HFFc6 (cell line): Measurements from ENCODE around the gene TMEM132D. TPM values are rescaled to one million over a fixed set of nuclear protein-coding genes. Genes with fewer than 3 reads are reported as not detected.
A peak's percentile ranks its signal among the peaks of the same experiment; 100 is the strongest.

Experiments used
- DNase-seq: peaks from one replicate; pipeline ENCODE4 v3.0.0-alpha.2; 2018
- H3K27ac Mint-ChIP-seq: 2 replicates; pipeline ENCODE4 v1.8.0; 2020; ENCODE audit warnings: mild to moderate bottlenecking, mixed read lengths
- H3K27me3 Mint-ChIP-seq: 2 replicates; pipeline ENCODE4 v1.8.0; 2021; ENCODE audit warnings: mild to moderate bottlenecking, moderate library complexity, mixed read lengths; ENCODE audit not compliant: insufficient read depth
- H3K36me3 Mint-ChIP-seq: 2 replicates; pipeline ENCODE4 v1.8.0; 2021; ENCODE audit warnings: low read depth, mixed read lengths
- H3K4me1 Mint-ChIP-seq: 2 replicates; pipeline ENCODE4 v1.8.0; 2020; ENCODE audit warnings: low read depth, mixed read lengths
- H3K4me3 Mint-ChIP-seq: 2 replicates; pipeline ENCODE4 v1.8.0; 2020; ENCODE audit warnings: mild to moderate bottlenecking, moderate library complexity, mixed read lengths
- H3K9me3 Mint-ChIP-seq: 2 replicates; pipeline ENCODE4 v1.8.0; 2020; ENCODE audit warnings: mild to moderate bottlenecking, mixed read lengths
- CTCF ChIP-seq: fragments of 200-600 bp; sonication (generic); IDR thresholded peaks from 2 replicates; pipeline ENCODE4 v1.5.0; 2021; ENCODE audit warnings: antibody characterized with exemption, mild to moderate bottlenecking
- total RNA-seq, 6 experiments: library from RNA; stranded (reverse); fragmentation: NEBNext Ultra II Directional; extraction: Animal tissue kit (Norgen Biotek cat#: 25700); gene quantifications; 2 replicates in 1 of 6; 3 replicates in 5 of 6; pipeline ENCODE4 v1.2.3, GENCODE V29; 2021

The TMEM132D gene
- total RNA-seq, 6 experiments from 2014 or later, result not detected

DNA sequence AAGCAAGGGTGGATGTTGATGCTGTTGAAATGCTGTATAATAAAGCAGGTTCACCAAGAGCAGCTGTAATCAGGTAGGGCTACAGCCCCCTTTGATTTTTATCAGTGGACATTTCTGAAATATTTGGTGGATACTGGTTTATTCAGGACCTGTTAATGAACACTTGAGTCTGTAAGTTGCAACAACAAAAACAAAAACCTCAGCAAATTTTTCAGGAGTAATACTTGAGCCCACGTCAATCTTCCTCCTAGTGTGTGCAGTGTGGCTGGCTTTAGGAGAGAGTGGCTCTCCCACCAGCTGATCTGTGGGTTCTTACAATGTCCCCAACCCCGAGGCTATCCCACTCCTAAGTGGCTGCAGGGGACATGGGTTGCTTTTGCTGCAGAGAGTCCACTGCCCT lies 702.8 kb downstream of the TMEM132D start:
- Mint-ChIP-seq H3K4me1 (no peaks in the 10 kb centered on the region), H3K9me3 (peaks cover 81% of the 10 kb centered on the region), H3K36me3 (no peaks in the 10 kb centered on the region), H3K4me3 (no peak overlapping the region), H3K27ac (no peak overlapping the region), H3K27me3 (peaks cover 1% of the 10 kb centered on the region; the same call in 1 of the 2 replicates)
- TF ChIP-seq CTCF, result no peak
- no peak for DNase-seq

DNA sequence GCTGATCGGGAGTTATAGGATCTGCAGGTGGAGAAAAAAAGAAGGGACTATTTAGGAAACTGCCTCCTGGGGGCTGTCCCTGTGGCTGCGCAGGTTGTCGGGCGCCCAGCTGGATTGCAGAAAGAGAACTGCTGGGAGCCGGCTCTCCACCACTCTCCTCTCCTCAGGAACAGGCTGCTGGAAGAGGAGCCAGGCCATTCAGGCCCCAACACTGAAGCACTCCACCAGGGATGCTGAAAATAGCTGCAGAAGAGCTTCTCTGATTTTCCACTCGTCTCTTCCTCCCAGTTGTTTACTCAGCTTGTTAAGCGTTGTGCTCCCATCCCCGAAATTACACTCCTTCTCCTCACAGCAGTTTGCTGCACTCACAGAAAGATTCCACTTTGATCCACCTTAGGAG lies 703.2 kb downstream of the TMEM132D start:
- H3K27ac Mint-ChIP-seq, result no peak overlapping the region
- no peak for TF ChIP-seq CTCF
- peaks cover 77% of the 10 kb centered on the region for H3K9me3 Mint-ChIP-seq
- H3K36me3 Mint-ChIP-seq, result no peaks in the 10 kb centered on the region
- no peak overlapping the region for H3K4me3 Mint-ChIP-seq
- DNase-seq, result no peak
- H3K27me3 Mint-ChIP-seq, result peaks cover 1% of the 10 kb centered on the region; the same call in 1 of the 2 replicates
- no peaks in the 10 kb centered on the region for H3K4me1 Mint-ChIP-seq

GRCh38 chr12:129196927-129197326 lies 706.9 kb downstream of the TMEM132D start:
- no peak for DNase-seq
- peaks cover 65% of the 10 kb centered on the region for H3K9me3 Mint-ChIP-seq
- H3K4me3 Mint-ChIP-seq, result no peak overlapping the region
- H3K4me1 Mint-ChIP-seq, result no peaks in the 10 kb centered on the region
- TF ChIP-seq CTCF, result no peak
- H3K27ac Mint-ChIP-seq, result no peak overlapping the region
- H3K36me3 Mint-ChIP-seq, result no peaks in the 10 kb centered on the region
- no peaks in the 10 kb centered on the region for H3K27me3 Mint-ChIP-seq

- DNase-seq, result no peak
- H3K36me3 Mint-ChIP-seq, result no peaks in the 10 kb centered on the region; the same call in 1 of the 2 replicates
- no peaks in the 10 kb centered on the region for H3K4me1 Mint-ChIP-seq
- peaks cover 57% of the 10 kb centered on the region for H3K9me3 Mint-ChIP-seq
- no peak for TF ChIP-seq CTCF
- no peak overlapping the region for H3K4me3 Mint-ChIP-seq
- no peak overlapping the region for H3K27ac Mint-ChIP-seq
- no peaks in the 10 kb centered on the region for H3K27me3 Mint-ChIP-seq
These were observed 708.7 kb downstream of the TMEM132D start for GRCh38 chr12:129195081-129195480.

DNA sequence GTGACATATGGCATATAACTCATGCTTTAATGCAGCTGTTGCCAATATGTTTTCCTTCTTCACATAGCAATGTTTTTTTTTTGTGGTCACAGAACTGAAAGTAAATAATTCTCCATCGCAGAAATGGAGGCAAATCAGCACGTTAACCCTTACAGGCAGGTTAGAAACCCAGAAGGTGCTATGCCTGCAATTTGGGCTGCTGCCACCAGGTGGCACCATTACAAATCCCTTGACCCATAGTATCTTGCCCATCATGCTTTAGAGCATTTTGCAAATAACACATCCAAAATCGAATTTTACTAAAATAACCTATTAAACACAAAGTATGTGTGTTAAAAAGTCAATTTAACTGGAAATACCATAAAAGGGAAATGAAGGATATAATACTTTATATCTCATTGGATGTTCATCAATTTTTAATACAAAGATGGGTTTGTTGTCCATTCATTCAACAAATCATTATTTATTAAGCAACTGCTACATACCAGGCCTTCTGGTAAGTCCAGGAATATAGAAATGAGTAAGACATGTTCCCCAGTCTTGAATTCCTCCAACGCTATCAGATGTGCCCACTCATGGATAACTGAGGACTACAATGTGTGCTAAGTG lies 710.5 kb downstream of the TMEM132D start:
- no peak for DNase-seq
- Mint-ChIP-seq H3K36me3 (no peaks in the 10 kb centered on the region; the same call in 1 of the 2 replicates), H3K27ac (no peak overlapping the region), H3K4me3 (no peak overlapping the region), H3K9me3 (peaks cover 53% of the 10 kb centered on the region), H3K27me3 (no peaks in the 10 kb centered on the region), H3K4me1 (no peaks in the 10 kb centered on the region)
- peak; percentile 77 for TF ChIP-seq CTCF
